Progenitor cell of endocrine pancreas (in vitro differentiated cells): ENCODE data around the gene ZNF385B. TPM values are rescaled to one million over a fixed set of nuclear protein-coding genes. Genes with fewer than 3 reads are reported as not detected.

ENCODE experiments used
- DNase-seq: peaks from one replicate; pipeline ENCODE4 v3.0.0; 2021; ENCODE audit warnings: low spot score; ENCODE audit not compliant: unreplicated experiment
- H3K27ac Mint-ChIP-seq: 2 replicates; pipeline ENCODE4 v1.8.0; 2021; ENCODE audit warnings: mild to moderate bottlenecking, moderate library complexity, mixed read lengths
- H3K27me3 Mint-ChIP-seq: 2 replicates; pipeline ENCODE4 v1.8.0; 2021; ENCODE audit warnings: mixed read lengths
- H3K36me3 Mint-ChIP-seq: 2 replicates; pipeline ENCODE4 v1.8.0; 2022; ENCODE audit warnings: mixed read lengths; ENCODE audit not compliant: insufficient read depth
- H3K4me1 Mint-ChIP-seq: 2 replicates; pipeline ENCODE4 v1.8.0; 2021; ENCODE audit warnings: low read depth, mixed read lengths
- H3K4me3 Mint-ChIP-seq: 2 replicates; pipeline ENCODE4 v1.8.0; 2021; ENCODE audit warnings: low read depth, mild to moderate bottlenecking, moderate library complexity, mixed read lengths
- H3K9me3 Mint-ChIP-seq: 2 replicates; pipeline ENCODE4 v1.8.0; 2021; ENCODE audit warnings: low read depth, mixed read lengths
- total RNA-seq: library from RNA; stranded (reverse); gene quantifications from 2 replicates; pipeline ENCODE4 v1.2.1, GENCODE V29; 2021
- TF ChIP-seq, protein P1 (sequence below): fragments of 200-600 bp; sonication (generic); IDR thresholded peaks from one replicate; pipeline ENCODE4 v1.5.0; 2021; ENCODE audit warnings: antibody characterized with exemption, mild to moderate bottlenecking; ENCODE audit not compliant: unreplicated experiment

Gene ZNF385B
- total RNA-seq, 1 donor from 2014 or later = 4.9 TPM

- H3K4me3 Mint-ChIP-seq = no peak overlapping the region
- no peak for DNase-seq
- no peaks in the 10 kb centered on the region for H3K4me1 Mint-ChIP-seq
- no peaks in the 10 kb centered on the region for H3K27me3 Mint-ChIP-seq
- no peak overlapping the region for H3K27ac Mint-ChIP-seq
- TF ChIP-seq, protein P1, sequence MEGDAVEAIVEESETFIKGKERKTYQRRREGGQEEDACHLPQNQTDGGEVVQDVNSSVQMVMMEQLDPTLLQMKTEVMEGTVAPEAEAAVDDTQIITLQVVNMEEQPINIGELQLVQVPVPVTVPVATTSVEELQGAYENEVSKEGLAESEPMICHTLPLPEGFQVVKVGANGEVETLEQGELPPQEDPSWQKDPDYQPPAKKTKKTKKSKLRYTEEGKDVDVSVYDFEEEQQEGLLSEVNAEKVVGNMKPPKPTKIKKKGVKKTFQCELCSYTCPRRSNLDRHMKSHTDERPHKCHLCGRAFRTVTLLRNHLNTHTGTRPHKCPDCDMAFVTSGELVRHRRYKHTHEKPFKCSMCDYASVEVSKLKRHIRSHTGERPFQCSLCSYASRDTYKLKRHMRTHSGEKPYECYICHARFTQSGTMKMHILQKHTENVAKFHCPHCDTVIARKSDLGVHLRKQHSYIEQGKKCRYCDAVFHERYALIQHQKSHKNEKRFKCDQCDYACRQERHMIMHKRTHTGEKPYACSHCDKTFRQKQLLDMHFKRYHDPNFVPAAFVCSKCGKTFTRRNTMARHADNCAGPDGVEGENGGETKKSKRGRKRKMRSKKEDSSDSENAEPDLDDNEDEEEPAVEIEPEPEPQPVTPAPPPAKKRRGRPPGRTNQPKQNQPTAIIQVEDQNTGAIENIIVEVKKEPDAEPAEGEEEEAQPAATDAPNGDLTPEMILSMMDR = no peak
- no peaks in the 10 kb centered on the region for H3K9me3 Mint-ChIP-seq
- no peaks in the 10 kb centered on the region for H3K36me3 Mint-ChIP-seq
Measured at GRCh38 chr2:179521944-179522343, 339.5 kb downstream of the ZNF385B start.

DNA sequence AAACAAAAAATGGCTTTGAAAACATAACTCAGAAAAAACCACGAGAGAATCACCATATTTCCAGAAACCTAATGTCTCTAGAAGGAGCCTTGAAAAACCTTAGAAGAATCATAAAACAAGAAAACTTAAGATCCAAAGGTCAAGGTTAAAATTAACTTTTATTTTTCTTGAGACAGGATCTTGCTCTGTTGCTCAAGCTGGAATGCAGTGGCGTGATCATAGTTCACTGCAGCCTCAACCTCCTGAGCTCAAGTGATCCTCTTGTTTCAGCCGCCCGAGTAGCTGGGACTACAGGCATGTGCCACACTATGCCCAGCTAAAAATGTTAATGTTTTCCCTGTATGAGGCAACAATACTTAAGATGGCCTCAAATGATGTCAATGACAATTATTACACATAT lies 342.6 kb downstream of the ZNF385B start:
- TF ChIP-seq, protein P1 = no peak
- Mint-ChIP-seq H3K4me1 (no peaks in the 10 kb centered on the region), H3K36me3 (no peaks in the 10 kb centered on the region), H3K4me3 (no peak overlapping the region), H3K27me3 (no peaks in the 10 kb centered on the region), H3K27ac (no peak overlapping the region), H3K9me3 (peaks cover 3% of the 10 kb centered on the region)
- DNase-seq = no peak

DNA sequence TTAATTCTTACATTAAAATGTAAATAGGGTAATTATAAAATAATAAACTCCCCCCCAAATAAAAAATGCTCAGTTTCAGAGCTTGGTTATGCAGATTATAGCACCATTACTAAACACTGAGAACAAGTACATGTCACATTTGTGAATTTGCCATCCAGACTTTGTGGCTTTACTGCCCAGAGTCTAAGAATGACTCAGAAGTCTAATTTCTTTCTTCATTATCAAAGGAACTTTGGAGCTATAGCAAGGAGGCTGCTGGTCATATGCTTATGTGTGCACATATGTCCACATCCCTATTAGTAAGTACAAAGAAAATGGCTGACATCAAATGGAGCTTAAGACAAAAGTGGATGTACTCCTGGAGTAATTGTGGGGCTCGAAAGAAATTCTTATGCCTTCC lies 348.2 kb downstream of the ZNF385B start:
- Mint-ChIP-seq H3K9me3 (peaks cover 3% of the 10 kb centered on the region), H3K4me3 (no peak overlapping the region), H3K27ac (no peak overlapping the region), H3K36me3 (no peaks in the 10 kb centered on the region), H3K4me1 (peaks cover 2% of the 10 kb centered on the region), H3K27me3 (no peaks in the 10 kb centered on the region)
- TF ChIP-seq, protein P1 = no peak
- DNase-seq = no peak

GRCh38 chr2:179512281-179513035 lies 349.0 kb downstream of the ZNF385B start:
- H3K4me1 Mint-ChIP-seq = peaks cover 3% of the 10 kb centered on the region
- no peaks in the 10 kb centered on the region for H3K27me3 Mint-ChIP-seq
- H3K4me3 Mint-ChIP-seq = no peak overlapping the region
- TF ChIP-seq, protein P1 = no peak
- H3K27ac Mint-ChIP-seq = no peak overlapping the region
- no peaks in the 10 kb centered on the region for H3K36me3 Mint-ChIP-seq
- peaks cover 3% of the 10 kb centered on the region for H3K9me3 Mint-ChIP-seq
- DNase-seq = no peak

- Mint-ChIP-seq H3K27me3 (no peaks in the 10 kb centered on the region), H3K27ac (no peak overlapping the region), H3K36me3 (no peaks in the 10 kb centered on the region), H3K4me3 (no peak overlapping the region), H3K4me1 (peaks cover 3% of the 10 kb centered on the region), H3K9me3 (peaks cover 3% of the 10 kb centered on the region)
- DNase-seq = no peak
- TF ChIP-seq, protein P1 = no peak
Measured at GRCh38 chr2:179511105-179511789, 350.2 kb downstream of the ZNF385B start.
